ENCODE results near the gene LRRC4C. TPM values are rescaled to one million over a fixed set of nuclear protein-coding genes. Genes with fewer than 3 reads are reported as not detected.

LRRC4C gene
- total and polyA plus RNA-seq, 11 donors: 0.08 to 1.2 (median 0.48) TPM; not detected in 1

- H3K4me1 ChIP-seq: no peaks in the 10 kb centered on the region
- no peaks in the 10 kb centered on the region for H3K36me3 ChIP-seq
- intact Hi-C loops (cut with DNase I): no loop called here
These were observed 1024.1 kb downstream of the LRRC4C start for GRCh38 chr11:40435344-40435743.

GRCh38 chr11:40434926-40435325 lies 1024.5 kb downstream of the LRRC4C start:
- no peaks in the 10 kb centered on the region for H3K4me1 ChIP-seq
- WGBS, 4 donors: 78 to 88% (median 85%) methylated on average over 2 of the region's 2 CpGs
- ATAC-seq (no peak), DNase-seq (no peak)
- H3K36me3 ChIP-seq: no peaks in the 10 kb centered on the region
- no peaks in the 10 kb centered on the region for H3K27me3 ChIP-seq
- H3K4me3 ChIP-seq: no peak overlapping the region
- TF ChIP-seq POLR2A (IDR thresholded peaks at IDR 0.05) (no peak), CTCF (IDR thresholded peaks at IDR 0.05) (no peak)
- no peak overlapping the region for H3K27ac ChIP-seq
- H3K9me3 ChIP-seq: no peaks in the 10 kb centered on the region
- intact Hi-C loops (cut with DNase I): no loop called here

More at GRCh38 chr11:40435344-40435743, 1024.1 kb downstream of the LRRC4C start:
- H3K27ac ChIP-seq: no peak overlapping the region
- H3K27me3 ChIP-seq: no peaks in the 10 kb centered on the region
- no peaks in the 10 kb centered on the region for H3K9me3 ChIP-seq
- ATAC-seq (no peak), DNase-seq (no peak)
- no peak for TF ChIP-seq CTCF (IDR thresholded peaks at IDR 0.05)
- no peak for TF ChIP-seq POLR2A (IDR thresholded peaks at IDR 0.05)
- H3K4me3 ChIP-seq: no peak overlapping the region

GRCh38 chr11:40432358-40432757 lies 1027.1 kb downstream of the LRRC4C start:
- WGBS, 4 donors: 79 to 88% (median 84%) methylated on average over 2 of the region's 2 CpGs
- Histone ChIP-seq H3K4me3 (no peak overlapping the region), H3K36me3 (no peaks in the 10 kb centered on the region), H3K9me3 (no peaks in the 10 kb centered on the region), H3K27me3 (no peaks in the 10 kb centered on the region), H3K27ac (no peak overlapping the region), H3K4me1 (no peaks in the 10 kb centered on the region)
- DNase-seq: no peak
- no peak for ATAC-seq
- intact Hi-C loops (cut with DNase I): no loop called here
- TF ChIP-seq CTCF (IDR thresholded peaks at IDR 0.05) (no peak), POLR2A (IDR thresholded peaks at IDR 0.05) (no peak)

GRCh38 chr11:40425168-40425567 lies 1034.3 kb downstream of the LRRC4C start:
- ATAC-seq: no peak
- TF ChIP-seq POLR2A (IDR thresholded peaks at IDR 0.05) (no peak), CTCF (IDR thresholded peaks at IDR 0.05) (no peak)
- intact Hi-C loops (cut with DNase I): no loop called here
- H3K36me3 ChIP-seq: no peaks in the 10 kb centered on the region
- no peak overlapping the region for H3K27ac ChIP-seq
- DNase-seq: no peak
- WGBS, 4 donors: 82 to 97% (median 90%) methylated on average over 1 of the region's 1 CpG
- no peaks in the 10 kb centered on the region for H3K4me1 ChIP-seq
- no peak overlapping the region for H3K4me3 ChIP-seq
- H3K9me3 ChIP-seq: no peaks in the 10 kb centered on the region
- H3K27me3 ChIP-seq: no peaks in the 10 kb centered on the region

Data from heart left ventricle (tissue), 16 donors.